Smooth muscle cell of the pulmonary artery (primary cell): ENCODE data around the gene FAM3A. TPM values are rescaled to one million over a fixed set of nuclear protein-coding genes. Genes with fewer than 3 reads are reported as not detected.

Experiments
- total RNA-seq: library from RNA; depleted of rRNA; stranded (reverse); fragments of >200 nt; gene quantifications from 2 replicates; pipeline ENCODE4 v1.2.3, GENCODE V29; 2014

FAM3A gene, protein sequence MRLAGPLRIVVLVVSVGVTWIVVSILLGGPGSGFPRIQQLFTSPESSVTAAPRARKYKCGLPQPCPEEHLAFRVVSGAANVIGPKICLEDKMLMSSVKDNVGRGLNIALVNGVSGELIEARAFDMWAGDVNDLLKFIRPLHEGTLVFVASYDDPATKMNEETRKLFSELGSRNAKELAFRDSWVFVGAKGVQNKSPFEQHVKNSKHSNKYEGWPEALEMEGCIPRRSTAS
- 43.3 and 52.2 TPM in 2 replicates for total RNA-seq

DNA sequence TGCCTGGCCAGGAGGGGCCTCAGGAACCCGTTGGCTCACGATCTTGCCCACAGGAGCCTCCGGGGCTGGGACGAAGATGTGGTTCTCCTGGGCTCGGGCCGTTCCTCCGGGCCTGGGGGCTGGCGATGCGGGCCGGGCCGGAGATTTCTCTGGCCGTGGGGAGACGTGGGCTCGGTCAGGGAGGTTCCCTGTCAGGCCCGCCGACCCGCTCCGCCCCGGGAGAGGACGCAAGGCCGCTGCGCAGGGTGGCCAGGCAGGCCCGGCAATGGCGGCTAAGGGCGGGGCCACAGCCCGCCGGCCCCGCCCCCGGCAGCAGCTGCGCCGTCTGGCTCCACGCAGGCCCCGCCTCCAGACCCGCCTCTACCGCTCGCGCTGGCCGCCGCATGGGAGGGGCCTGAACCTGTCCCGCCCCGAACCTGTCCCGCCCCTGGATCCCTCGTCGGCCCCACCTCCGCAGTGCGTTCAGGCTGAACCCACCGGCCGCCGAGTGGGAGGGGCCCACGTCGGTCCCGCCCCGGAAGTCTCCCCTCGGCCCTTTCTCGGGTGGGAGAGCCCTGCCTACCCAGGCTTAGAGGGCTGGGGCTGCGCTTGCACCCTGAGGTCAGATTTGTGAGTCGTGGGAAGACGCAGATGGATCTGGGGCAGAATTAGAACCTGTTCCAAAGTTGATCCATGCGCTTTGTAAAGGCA is at the start of gene FAM3A:
Gene FAM3A, minus strand, starts transcription at position 267 of the 690 bp plus-strand sequence. CDS start 460 bp downstream, outside the sequence.

DNA sequence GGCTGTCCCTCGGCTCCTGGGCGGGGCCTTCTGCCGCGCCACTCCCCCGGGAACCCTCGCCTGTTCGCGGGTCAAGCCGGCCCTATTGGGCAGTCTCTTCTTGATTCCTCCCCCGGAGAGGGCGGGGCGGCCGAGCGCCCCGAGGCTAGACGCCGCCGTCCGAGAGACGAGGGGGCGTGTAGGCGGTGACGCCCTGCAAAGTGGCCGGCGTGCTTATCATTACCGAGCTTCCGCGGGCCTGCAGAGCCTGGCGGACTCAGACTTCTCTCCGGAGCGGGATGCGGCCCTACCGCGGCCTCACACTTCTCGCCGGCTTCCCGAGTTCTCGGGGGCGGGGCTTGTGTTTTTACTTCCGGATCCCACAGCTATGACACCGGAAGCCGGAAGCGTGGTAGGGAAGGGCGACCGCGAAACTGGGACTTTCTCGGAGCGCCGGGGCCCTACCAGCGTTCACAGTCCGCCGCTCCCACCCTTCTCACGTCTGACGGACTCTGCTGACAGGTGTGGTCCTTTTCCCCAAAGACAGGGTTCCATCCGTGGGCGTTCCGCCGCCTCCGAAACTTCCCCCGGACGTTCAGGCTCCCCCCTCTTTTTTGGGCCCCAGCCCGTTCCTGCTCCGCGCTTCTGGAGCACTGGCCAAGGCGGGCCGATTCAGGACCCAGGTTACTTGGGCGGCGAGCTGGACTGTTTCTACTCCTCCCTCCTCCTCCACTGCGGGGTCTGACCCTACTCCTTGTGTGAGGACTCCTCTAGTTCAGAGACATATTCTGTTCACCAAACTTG is 31.4 kb upstream of the FAM3A start, which contains the start of gene IKBKG:
Gene IKBKG, plus strand, starts transcription at position 376 of the 783 bp plus-strand sequence. CDS start 4,383 bp downstream, outside the sequence.

DNA sequence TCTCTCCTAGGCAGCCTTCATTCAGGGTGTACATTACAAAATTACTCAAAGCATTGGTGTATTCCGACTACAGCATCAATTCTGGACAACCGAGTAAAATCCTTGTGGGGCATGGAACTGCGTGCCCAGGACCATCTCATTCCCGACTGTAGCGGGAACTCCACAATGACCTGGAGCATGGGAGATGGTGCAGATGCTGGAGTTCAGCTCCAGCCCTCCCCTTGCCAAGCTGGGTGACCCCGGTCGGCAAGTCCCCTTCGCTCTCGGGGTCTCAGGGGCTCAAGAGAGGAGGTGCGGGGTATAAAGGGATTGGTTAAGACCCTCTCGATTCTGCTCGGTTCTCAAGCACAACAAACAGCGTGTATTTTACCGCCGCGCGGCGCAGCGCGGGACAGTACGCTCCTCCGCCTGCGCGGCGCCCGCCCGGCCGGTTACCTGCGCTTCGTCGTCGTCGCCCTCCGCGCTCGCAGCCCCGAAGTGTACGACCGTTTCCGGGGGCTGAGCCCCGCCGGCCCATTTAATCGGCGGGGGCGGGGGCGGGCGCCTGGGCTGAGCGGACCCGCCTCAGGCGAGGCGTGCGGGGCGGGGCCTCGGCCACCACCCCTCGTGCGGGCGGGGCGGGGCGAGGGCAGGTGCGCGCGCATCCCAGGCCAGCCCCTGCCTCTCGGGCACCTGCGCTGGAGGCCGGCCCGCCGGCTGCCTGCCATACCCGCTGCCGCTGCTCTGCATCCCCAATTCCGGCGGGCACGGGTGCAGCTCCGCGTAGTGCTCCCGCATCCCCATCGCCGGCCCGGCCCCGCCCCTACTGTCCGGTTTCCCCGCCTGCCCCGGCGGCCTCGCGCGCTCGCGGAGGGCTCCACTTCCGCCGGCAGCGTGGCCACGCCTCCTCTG is 30.6 kb upstream of the FAM3A start, which contains the start of gene G6PD:
Gene G6PD, minus strand, starts transcription at position 493 of the 891 bp plus-strand sequence. CDS start 691 bp downstream, outside the sequence.

DNA sequence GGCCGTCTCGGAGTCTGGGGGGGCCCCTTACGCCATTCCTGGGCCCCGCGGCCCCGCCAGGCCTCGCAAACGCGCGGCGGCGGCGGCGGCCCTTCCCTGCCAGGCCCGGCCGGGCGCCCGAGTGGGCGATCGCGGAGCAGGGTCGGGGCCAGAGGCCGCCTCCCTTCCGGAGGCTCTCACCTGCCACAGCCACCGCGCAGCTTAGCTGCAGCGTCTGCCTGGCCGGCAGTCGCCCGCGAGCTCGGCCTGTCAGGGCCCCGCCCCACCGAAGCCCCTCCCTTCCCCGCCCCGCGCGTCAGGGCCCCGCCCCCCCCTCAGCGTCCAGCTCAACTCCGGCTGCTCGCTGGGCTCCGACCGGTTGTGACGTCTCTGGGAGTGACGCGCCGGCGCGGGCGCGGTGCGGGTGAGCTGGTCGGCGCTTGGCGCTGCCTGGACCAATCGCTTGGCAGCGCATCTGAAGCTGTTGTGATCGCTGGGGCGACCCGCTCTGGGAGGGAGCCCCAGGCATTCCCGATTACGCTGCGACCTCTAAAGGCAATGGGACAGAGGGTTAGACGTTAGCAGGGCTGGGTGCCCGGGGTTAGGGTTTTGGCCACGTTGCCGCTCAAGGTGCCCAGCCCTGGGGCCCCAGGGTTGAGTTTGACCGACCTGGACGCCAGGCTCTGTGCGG is 25.5 kb downstream of the FAM3A start, which contains the start of gene SLC10A3:
Gene SLC10A3, minus strand, starts transcription at position 216 of the 670 bp plus-strand sequence. CDS start 1,689 bp downstream, outside the sequence.

DNA sequence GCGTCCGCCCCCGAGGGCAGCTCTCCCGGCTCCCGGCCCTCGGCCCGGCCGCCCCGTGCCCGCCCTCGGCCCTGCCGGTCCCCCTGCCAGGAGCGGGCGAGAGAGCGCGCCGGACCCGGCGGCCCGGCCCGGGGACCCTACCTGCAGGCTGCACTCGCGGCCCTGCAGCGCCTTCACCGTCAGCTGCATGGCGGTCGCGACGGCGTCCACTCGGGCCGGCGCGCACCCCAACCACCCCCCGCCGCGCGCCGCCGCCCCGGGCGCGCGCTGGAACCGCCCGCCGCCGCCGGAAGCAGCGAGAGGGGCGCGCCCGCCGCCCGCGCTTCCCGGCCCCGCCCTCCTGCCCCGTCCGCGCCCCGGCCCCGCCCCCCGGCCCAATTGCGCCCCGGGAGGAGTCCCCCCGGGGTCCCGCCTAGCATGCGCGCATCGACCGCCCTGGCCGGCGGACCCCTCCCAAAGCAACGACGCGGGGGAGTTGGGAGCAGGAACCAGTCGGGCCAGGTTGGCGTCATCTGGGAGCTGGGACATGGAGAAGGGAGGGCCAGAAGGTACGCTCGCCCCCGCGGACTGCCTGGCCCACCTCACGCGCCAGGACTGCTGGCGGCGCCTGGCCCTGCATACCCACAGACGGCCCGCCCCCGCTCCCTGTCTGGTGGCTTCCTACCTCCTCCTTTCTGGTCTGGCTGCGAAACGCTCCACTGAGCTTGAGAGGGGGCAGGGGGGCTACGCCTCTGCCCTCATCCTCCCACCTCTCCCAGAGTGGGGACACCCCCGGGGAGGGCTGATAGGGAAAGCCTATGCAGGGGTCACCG is 29.4 kb downstream of the FAM3A start, which contains the start of gene UBL4A:
Gene UBL4A, minus strand, starts transcription at position 220 of the 812 bp plus-strand sequence. Its CDS starts 31 bp downstream, at position 189.

DNA sequence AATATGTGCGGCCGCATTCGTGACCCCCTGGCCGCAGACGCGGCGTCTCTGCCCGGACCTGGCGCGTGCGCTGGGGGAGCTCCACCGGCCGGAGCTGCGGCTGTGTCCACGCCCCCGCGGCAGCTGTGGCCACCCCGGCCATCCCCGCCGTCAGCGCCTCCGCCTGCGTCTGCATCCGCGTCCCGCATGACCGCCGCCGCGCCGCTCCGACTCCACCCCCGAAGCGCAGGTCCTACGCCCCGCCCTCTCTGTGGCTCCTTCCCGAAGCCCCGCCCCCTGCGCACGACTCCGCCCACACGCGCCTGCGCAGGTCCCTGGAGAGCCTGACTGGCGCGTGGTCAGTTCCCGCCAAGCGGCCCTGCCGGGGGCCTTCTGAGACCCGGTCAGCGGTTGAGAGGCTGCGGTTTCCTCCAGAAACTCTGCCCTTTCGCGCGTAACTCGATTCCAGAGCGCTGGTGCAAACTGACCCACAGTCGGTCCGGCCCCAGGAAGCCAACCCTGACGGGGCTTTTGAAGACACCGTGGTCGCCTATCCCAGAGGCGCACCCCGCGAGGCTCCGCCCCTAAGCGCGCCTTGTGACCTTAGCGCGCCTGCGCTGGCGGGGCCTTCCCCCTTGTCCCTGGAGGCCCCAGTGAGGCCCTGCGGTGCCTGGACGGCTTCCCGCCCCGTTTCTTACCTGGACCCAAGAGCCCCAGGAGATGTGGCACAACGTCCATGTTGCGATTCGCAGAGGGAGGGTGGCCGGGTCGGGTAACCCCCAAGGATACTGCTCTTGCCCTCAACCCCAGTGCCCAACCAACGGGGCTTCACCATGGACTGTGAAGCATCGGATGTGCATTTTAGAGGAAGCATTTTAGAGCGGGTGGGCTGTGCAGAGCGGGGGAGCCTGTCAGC is 37.1 kb downstream of the FAM3A start, which contains the start of gene LAGE3:
Gene LAGE3, minus strand, starts transcription at position 554 of the 895 bp plus-strand sequence. Its CDS starts 366 bp downstream, at position 188.

DNA sequence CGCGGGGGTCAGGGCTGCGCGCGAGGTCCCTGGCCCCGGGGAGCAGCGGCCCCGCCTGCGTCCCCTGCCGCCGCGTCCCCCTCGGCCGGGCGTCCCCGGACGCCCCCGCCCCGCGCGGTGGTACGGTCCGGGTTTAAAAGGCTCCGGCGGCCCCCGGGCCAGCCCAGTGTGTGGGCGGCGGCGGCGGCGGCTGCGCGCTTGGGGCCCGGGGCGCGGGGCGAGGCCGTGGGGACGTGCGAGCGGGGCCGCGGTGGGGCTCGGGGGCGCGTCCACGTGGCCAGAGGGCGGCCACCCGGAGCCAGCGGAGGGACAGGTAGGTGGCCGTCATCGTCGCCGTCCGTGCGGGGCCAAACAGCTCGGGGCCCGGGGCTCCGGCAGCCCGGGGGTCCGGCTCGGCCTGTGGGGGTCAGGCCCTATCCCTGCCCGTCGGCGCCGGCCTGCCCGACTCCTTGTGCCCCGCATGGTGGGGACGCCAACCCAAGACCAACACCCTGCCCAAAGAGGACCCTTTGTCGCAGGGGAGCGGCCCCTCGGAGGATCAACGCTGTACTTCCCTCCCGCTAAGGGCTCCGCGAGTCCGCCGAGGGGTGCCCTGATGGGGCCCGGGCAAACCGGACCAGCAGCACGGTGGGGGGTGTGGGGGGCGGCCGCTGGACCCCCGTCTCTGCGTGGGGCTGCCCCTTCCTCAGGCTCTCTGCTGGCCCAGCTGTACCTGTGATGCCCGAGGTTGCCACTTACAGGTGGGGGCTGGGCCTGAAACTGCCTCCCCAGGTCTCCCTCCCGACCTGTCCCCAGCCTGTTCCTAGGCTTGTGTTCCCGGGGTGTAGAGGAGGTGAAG is 57.7 kb downstream of the FAM3A start, which contains the start of gene PLXNA3:
Gene PLXNA3, plus strand, starts transcription at position 166 of the 838 bp plus-strand sequence. CDS start 1,903 bp downstream, outside the sequence.

Other genes with a start within 250 kb of the FAM3A start
- not detected in 2 replicates for gene TEX28, start 221.1 kb downstream of the FAM3A start, total RNA-seq
- gene TKTL1, start 220.4 kb downstream of the FAM3A start, total RNA-seq = not detected in 2 replicates
- gene FLNA, start 141.6 kb downstream of the FAM3A start, total RNA-seq = 3,803 and 5,191 TPM in 2 replicates
- gene EMD, start 136.9 kb downstream of the FAM3A start, total RNA-seq = 22.8 and 26.8 TPM in 2 replicates
- gene RPL10, start 117.9 kb downstream of the FAM3A start, total RNA-seq = 2,018 and 2,028 TPM in 2 replicates
- 98.5 and 178 TPM in 2 replicates for gene DNASE1L1, start 107.0 kb downstream of the FAM3A start, total RNA-seq
- gene TAFAZZIN, start 104.7 kb downstream of the FAM3A start, total RNA-seq = 15.4 and 26.4 TPM in 2 replicates
- gene ATP6AP1, start 87.6 kb downstream of the FAM3A start, total RNA-seq = 145 and 172 TPM in 2 replicates
- 96.4 and 118 TPM in 2 replicates for gene GDI1, start 79.1 kb downstream of the FAM3A start, total RNA-seq
- 59.5 and 85.8 TPM in 2 replicates for gene FAM50A, start 72.1 kb downstream of the FAM3A start, total RNA-seq
- 58.3 and 68.4 TPM in 2 replicates for gene PLXNA3, start 58.0 kb downstream of the FAM3A start, total RNA-seq
- 16.6 and 20.3 TPM in 2 replicates for gene LAGE3, start 37.0 kb downstream of the FAM3A start, total RNA-seq
- 40.3 and 61.6 TPM in 2 replicates for gene UBL4A, start 29.6 kb downstream of the FAM3A start, total RNA-seq
- 37.0 and 46.7 TPM in 2 replicates for gene SLC10A3, start 25.6 kb downstream of the FAM3A start, total RNA-seq
- 109 and 142 TPM in 2 replicates for gene G6PD, start 30.6 kb upstream of the FAM3A start, total RNA-seq
- 12.3 and 16.7 TPM in 2 replicates for gene IKBKG, start 31.4 kb upstream of the FAM3A start, total RNA-seq
- not detected in 2 replicates for gene CTAG1A, start 68.9 kb upstream of the FAM3A start, total RNA-seq
- not detected in 2 replicates for gene CTAG1B, start 103.0 kb upstream of the FAM3A start, total RNA-seq
- gene CTAG2, start 137.3 kb upstream of the FAM3A start, total RNA-seq = not detected in 2 replicates
- 2.7 and 5.4 TPM in 2 replicates for gene GAB3, start 234.8 kb upstream of the FAM3A start, total RNA-seq
- 26.2 and 36.0 TPM in 2 replicates for gene DKC1, start 246.6 kb upstream of the FAM3A start, total RNA-seq